RKO (cell line): ENCODE measurements around the gene UGT1A7.

Experiments
- DNase-seq: peaks from one replicate; pipeline ENCODE4 v3.0.0-alpha.2; 2016; ENCODE audit warnings: low spot score

UGT1A7 gene

GRCh38 chr2:233761040-233761769 is 79.5 kb downstream of the UGT1A7 start:
- no peak for DNase-seq

GRCh38 chr2:233764264-233764663 is 82.6 kb downstream of the UGT1A7 start:
- DNase-seq = no peak

- no peak for DNase-seq
These were observed 83.1 kb downstream of the UGT1A7 start for GRCh38 chr2:233764761-233765160.

- no peak for DNase-seq
These were observed 84.7 kb downstream of the UGT1A7 start for GRCh38 chr2:233766416-233766815.

GRCh38 chr2:233768076-233768475 is 86.4 kb downstream of the UGT1A7 start:
- DNase-seq = no peak

GRCh38 chr2:233769260-233769659 is 87.6 kb downstream of the UGT1A7 start:
- no peak for DNase-seq

GRCh38 chr2:233772153-233772552 is 90.5 kb downstream of the UGT1A7 start:
- DNase-seq = no peak

- DNase-seq = no peak
These were observed 90.9 kb downstream of the UGT1A7 start for GRCh38 chr2:233772583-233772982.

GRCh38 chr2:233773854-233774253 is 92.2 kb downstream of the UGT1A7 start:
- no peak for DNase-seq

- no peak for DNase-seq
These were observed 93.7 kb downstream of the UGT1A7 start for GRCh38 chr2:233775414-233775813.

- DNase-seq = no peak
These were observed 96.3 kb downstream of the UGT1A7 start, which contains the start of gene MROH2A for GRCh38 chr2:233778030-233778429. MROH2A (plus strand) TSS chr2:233778330; CDS start chr2:233779359, 1,029 bp downstream.

- DNase-seq = no peak
These were observed 98.0 kb downstream of the UGT1A7 start for GRCh38 chr2:233779722-233780121.

GRCh38 chr2:233780771-233781170 is 99.1 kb downstream of the UGT1A7 start:
- DNase-seq = no peak

- no peak for DNase-seq
These were observed 107.9 kb downstream of the UGT1A7 start for GRCh38 chr2:233789554-233789953.

- DNase-seq = no peak
These were observed 109.6 kb downstream of the UGT1A7 start for GRCh38 chr2:233791151-233791882.

GRCh38 chr2:233791883-233792329 is 110.2 kb downstream of the UGT1A7 start:
- DNase-seq = no peak

GRCh38 chr2:233792720-233793119 is 111.0 kb downstream of the UGT1A7 start:
- no peak for DNase-seq

- no peak for DNase-seq
These were observed 111.9 kb downstream of the UGT1A7 start for GRCh38 chr2:233793465-233794127.

GRCh38 chr2:233794128-233794658 is 112.5 kb downstream of the UGT1A7 start:
- no peak for DNase-seq

- DNase-seq = no peak
These were observed 114.1 kb downstream of the UGT1A7 start for GRCh38 chr2:233795735-233796171.

GRCh38 chr2:233796254-233796653 is 114.6 kb downstream of the UGT1A7 start:
- DNase-seq = no peak

- DNase-seq = no peak
These were observed 116.8 kb downstream of the UGT1A7 start for GRCh38 chr2:233798335-233799086.
